GM21447 (cell line): ENCODE results near the gene RRBP1.
"Not testable (repeated sequence)": the region's sequence is repeated elsewhere in the genome, so short reads cannot be mapped to it uniquely, and the experiment has no call there.

Experiments
- ATAC-seq: cut with Tn5 transposase; IDR thresholded peaks from one replicate; pipeline ENCODE4 v1.9.1; 2021; ENCODE audit not compliant: unreplicated experiment

RRBP1 gene

GRCh38 chr20:17663040-17663399 is 19.0 kb downstream of the RRBP1 start:
- ATAC-seq, result no peak

GRCh38 chr20:17662333-17663039 is 19.6 kb downstream of the RRBP1 start:
- ATAC-seq, result no peak

GRCh38 chr20:17661121-17661744 is 20.8 kb downstream of the RRBP1 start:
- ATAC-seq, result no peak

GRCh38 chr20:17660667-17661066 is 21.4 kb downstream of the RRBP1 start:
- no peak for ATAC-seq

- no peak for ATAC-seq
Observed at GRCh38 chr20:17659801-17660200, 22.2 kb downstream of the RRBP1 start.

GRCh38 chr20:17659344-17659743 is 22.7 kb downstream of the RRBP1 start:
- ATAC-seq, result not testable (repeated sequence)

GRCh38 chr20:17658648-17658993 is 23.4 kb downstream of the RRBP1 start:
- no peak for ATAC-seq

- no peak for ATAC-seq
Observed at GRCh38 chr20:17657898-17658647, 24.0 kb downstream of the RRBP1 start.

GRCh38 chr20:17657079-17657825 is 24.8 kb downstream of the RRBP1 start:
- no peak for ATAC-seq

- no peak for ATAC-seq
Observed at GRCh38 chr20:17655865-17656479, 26.1 kb downstream of the RRBP1 start.

GRCh38 chr20:17655286-17655651 is 26.8 kb downstream of the RRBP1 start:
- ATAC-seq, result no peak

- no peak for ATAC-seq
Observed at GRCh38 chr20:17654649-17655285, 27.3 kb downstream of the RRBP1 start.

GRCh38 chr20:17653835-17654648 is 28.0 kb downstream of the RRBP1 start:
- no peak for ATAC-seq

- ATAC-seq, result no peak
Observed at GRCh38 chr20:17652411-17652810, 29.6 kb downstream of the RRBP1 start.

GRCh38 chr20:17651760-17652388 is 30.2 kb downstream of the RRBP1 start:
- ATAC-seq, result no peak

- no peak for ATAC-seq
Observed at GRCh38 chr20:17651129-17651759, 30.8 kb downstream of the RRBP1 start.

GRCh38 chr20:17650301-17651128 is 31.5 kb downstream of the RRBP1 start:
- no peak for ATAC-seq
